Heart left ventricle (tissue), 13 donors: ENCODE data around the gene NBPF3.

Experiments used
- POLR2A ChIP-seq, 2 donors: fragments of 450-650 bp; IDR thresholded peaks; one replicate each; pipeline ENCODE4 v1.6.1; 2017; ENCODE audit warnings: antibody characterized with exemption in 2 of 2, mild to moderate bottlenecking in 2 of 2, moderate library complexity in 2 of 2
- TF ChIP-seq, protein P1 (sequence below), 12 donors: fragments of 200-600 bp; sonication (generic) in 4 of 12; IDR thresholded peaks; one replicate each; pipeline versions ENCODE4 v1.5.0 to v1.8.0; 2018 to 2022; ENCODE audit warnings: antibody characterized with exemption in 12 of 12, mild to moderate bottlenecking in 5 of 12
- donor health status: ischemic (EF 13 %, LVEDD 7.1; RV severe dilation, severe dysfunction).
- donor health status: DM: no; HTN: yes; CAD: no.
- donor health status: DM: no; HTN: no; CAD: no.
- donor health status: ischemic (EF 25% LVEDD 6.9; RV normal size, moderate dysfunction).
- donor health status: ischemic (EF 25% LVEDD 5.7; RV mildly dilated, moderate dysfunction).
- donor health status: ischemic (EF 35%, LVEDD 5.7; RV mildly dilated, moderate dysfunction).
- donor health status: nonischemic (EF 11% LVEDD 7.7; RV severe dilation, severe dysfunction).
- donor health status: DM: yes; HTN: yes; CAD: no.
- donor health status: PGD.
- donor health status: ischemic (EF 29% LVEDD 5.4; RV normal size, mild dysfunction).
- donor health status: nonischemic (EF 23%, LVEDD 6.1; RV moderate dilation, normal function).

- TF ChIP-seq, protein P1, sequence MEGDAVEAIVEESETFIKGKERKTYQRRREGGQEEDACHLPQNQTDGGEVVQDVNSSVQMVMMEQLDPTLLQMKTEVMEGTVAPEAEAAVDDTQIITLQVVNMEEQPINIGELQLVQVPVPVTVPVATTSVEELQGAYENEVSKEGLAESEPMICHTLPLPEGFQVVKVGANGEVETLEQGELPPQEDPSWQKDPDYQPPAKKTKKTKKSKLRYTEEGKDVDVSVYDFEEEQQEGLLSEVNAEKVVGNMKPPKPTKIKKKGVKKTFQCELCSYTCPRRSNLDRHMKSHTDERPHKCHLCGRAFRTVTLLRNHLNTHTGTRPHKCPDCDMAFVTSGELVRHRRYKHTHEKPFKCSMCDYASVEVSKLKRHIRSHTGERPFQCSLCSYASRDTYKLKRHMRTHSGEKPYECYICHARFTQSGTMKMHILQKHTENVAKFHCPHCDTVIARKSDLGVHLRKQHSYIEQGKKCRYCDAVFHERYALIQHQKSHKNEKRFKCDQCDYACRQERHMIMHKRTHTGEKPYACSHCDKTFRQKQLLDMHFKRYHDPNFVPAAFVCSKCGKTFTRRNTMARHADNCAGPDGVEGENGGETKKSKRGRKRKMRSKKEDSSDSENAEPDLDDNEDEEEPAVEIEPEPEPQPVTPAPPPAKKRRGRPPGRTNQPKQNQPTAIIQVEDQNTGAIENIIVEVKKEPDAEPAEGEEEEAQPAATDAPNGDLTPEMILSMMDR (IDR thresholded peaks at IDR 0.05): no peak
- no peak for TF ChIP-seq POLR2A (IDR thresholded peaks at IDR 0.05)
Observed at GRCh38 chr1:21506804-21507203, 66.9 kb downstream of the NBPF3 start.
